Measurements from ENCODE around the gene SLC25A41.

Gene SLC25A41

DNA sequence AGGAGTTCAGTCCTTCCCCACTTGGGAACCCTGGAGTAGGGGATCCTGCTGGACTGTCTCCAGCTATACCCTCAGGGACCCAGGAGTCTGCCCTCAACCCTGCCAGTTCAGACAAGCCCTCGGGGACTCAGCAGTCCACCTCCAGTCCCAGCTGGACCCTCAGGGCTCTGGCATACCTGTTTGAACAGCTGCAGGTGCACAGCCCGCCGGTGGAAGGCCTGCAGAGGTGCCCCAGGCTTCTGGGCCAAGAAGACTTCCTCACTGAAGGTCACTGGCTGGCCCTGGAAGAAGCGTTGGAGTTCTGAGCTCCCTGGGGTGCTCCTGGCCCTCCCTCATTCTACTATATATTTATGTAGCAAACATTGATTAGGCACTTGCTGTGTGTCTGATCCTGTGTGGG lies 39.1 kb upstream of the SLC25A41 start:
- TF ChIP-seq MYC (IDR thresholded peaks at IDR 0.05; ENCODE audit: low read depth, low read length) (no peak), CTCF (IDR thresholded peaks at IDR 0.05; ENCODE audit: low read depth, low read length) (no peak), POLR2A (IDR thresholded peaks at IDR 0.05; ENCODE audit: extremely low read depth, insufficient read length) (no peak)
- TF ChIP-seq, protein P1, sequence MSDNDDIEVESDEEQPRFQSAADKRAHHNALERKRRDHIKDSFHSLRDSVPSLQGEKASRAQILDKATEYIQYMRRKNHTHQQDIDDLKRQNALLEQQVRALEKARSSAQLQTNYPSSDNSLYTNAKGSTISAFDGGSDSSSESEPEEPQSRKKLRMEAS (IDR thresholded peaks at IDR 0.05; ENCODE audit: low read depth, low read length) = no peak
- no peak overlapping the region for H3K4me3 ChIP-seq (ENCODE audit: low read depth, low read length)
- DNase-seq (ENCODE audit: low read depth) = no peak

DNA sequence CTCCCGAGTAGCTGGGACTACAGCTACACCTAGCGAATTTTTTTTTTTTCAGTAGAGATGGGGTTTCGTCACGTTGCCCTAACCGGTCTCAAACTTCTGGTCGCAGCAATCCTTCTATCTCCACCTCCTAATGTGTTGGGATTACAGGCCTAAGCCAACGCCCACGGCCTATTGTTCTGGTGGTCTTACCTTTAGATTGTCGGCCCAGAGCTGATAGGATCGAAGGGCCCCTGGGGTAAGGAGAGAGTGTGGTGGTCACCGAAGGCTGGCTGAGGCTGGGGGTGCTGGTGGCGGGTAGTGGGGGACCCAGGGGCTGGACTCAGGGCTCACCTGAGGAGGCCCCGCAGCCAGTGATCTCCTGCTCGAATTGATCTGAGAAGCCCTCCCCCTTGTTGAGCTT lies 37.5 kb upstream of the SLC25A41 start:
- H3K4me3 ChIP-seq (ENCODE audit: low read depth, low read length) = no peak overlapping the region
- DNase-seq (ENCODE audit: low read depth) = no peak
- no peak for TF ChIP-seq CTCF (IDR thresholded peaks at IDR 0.05; ENCODE audit: low read depth, low read length)
- TF ChIP-seq MYC (IDR thresholded peaks at IDR 0.05; ENCODE audit: low read depth, low read length) = no peak
- TF ChIP-seq, protein P1 (IDR thresholded peaks at IDR 0.05; ENCODE audit: low read depth, low read length) = no peak
- TF ChIP-seq POLR2A (IDR thresholded peaks at IDR 0.05; ENCODE audit: extremely low read depth, insufficient read length) = no peak

DNA sequence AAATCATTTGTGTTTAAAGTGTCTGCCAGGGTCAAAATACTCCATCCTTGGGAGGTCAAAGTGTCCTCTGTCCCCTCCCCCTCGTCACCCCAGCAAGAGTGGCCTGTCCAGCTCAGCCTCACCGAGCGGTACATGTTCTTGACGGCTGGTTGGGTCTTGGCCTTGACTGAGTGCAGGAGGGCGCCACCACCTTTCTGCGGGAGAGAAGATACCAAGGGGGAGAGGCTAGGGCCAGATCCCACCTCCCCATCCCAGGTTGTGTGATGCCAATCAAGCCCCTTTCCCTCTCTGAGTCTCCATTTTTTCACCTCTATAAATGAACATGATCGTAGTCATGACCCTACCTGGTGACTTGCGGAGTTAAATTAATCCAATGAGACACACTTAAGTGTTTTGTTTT lies 36.6 kb upstream of the SLC25A41 start:
- TF ChIP-seq POLR2A (IDR thresholded peaks at IDR 0.05; ENCODE audit: extremely low read depth, insufficient read length) (no peak), CTCF (IDR thresholded peaks at IDR 0.05; ENCODE audit: low read depth, low read length) (no peak), MYC (IDR thresholded peaks at IDR 0.05; ENCODE audit: low read depth, low read length) (no peak)
- TF ChIP-seq, protein P1 (IDR thresholded peaks at IDR 0.05; ENCODE audit: low read depth, low read length) = no peak
- no peak overlapping the region for H3K4me3 ChIP-seq (ENCODE audit: low read depth, low read length)
- no peak for DNase-seq (ENCODE audit: low read depth)

GRCh38 chr19:6467384-6467783 lies 33.8 kb upstream of the SLC25A41 start:
- TF ChIP-seq MYC (IDR thresholded peaks at IDR 0.05; ENCODE audit: low read depth, low read length) (no peak), CTCF (IDR thresholded peaks at IDR 0.05; ENCODE audit: low read depth, low read length) (no peak), POLR2A (IDR thresholded peaks at IDR 0.05; ENCODE audit: extremely low read depth, insufficient read length) (no peak)
- TF ChIP-seq, protein P1 (IDR thresholded peaks at IDR 0.05; ENCODE audit: low read depth, low read length) = no peak
- no peak overlapping the region for H3K4me3 ChIP-seq (ENCODE audit: low read depth, low read length)
- no peak for DNase-seq (ENCODE audit: low read depth)

DNA sequence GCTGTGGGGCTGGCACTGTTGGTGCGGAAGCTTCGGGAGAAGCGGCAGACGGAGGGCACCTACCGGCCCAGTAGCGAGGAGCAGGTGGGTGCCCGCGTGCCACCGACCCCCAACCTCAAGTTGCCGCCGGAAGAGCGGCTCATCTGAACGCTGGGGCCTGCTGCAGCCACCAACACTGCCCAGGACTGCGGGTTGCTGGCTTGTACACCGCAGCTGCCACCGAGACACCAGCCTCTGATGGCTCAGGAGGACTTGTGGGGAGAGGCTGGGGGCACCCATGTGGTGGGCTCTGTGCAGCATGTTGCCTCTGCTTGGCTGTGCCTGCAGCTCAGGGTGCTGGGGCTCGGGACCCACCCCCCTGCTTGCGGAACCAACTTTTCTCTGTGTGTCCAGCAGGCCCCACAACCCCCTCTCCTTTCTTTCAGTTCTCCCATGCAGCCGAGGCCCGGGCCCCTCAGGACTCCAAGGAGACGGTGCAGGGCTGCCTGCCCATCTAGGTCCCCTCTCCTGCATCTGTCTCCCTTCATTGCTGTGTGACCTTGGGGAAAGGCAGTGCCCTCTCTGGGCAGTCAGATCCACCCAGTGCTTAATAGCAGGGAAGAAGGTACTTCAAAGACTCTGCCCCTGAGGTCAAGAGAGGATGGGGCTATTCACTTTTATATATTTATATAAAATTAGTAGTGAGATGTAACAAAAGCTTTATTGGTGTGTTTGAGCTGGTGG lies 33.1 kb upstream of the SLC25A41 start:
- TF ChIP-seq POLR2A (IDR thresholded peaks at IDR 0.05; ENCODE audit: extremely low read depth, insufficient read length) (no peak), CTCF (IDR thresholded peaks at IDR 0.05; ENCODE audit: low read depth, low read length) (no peak), MYC (IDR thresholded peaks at IDR 0.05; ENCODE audit: low read depth, low read length) (no peak)
- TF ChIP-seq, protein P1 (IDR thresholded peaks at IDR 0.05; ENCODE audit: low read depth, low read length) = no peak
- DNase-seq (ENCODE audit: low read depth) = no peak
- no peak overlapping the region for H3K4me3 ChIP-seq (ENCODE audit: low read depth, low read length)

Data from NB4 (cell line).